GM12872 (cell line): ENCODE results near the gene XCL2.

ENCODE experiments used
- CTCF ChIP-seq: IDR thresholded peaks from 3 replicates; pipeline ENCODE4 v1.5.1; 2011; ENCODE audit warnings: low read depth, mild to moderate bottlenecking, low read length, moderate library complexity; ENCODE audit not compliant: insufficient read depth

XCL2 gene

GRCh38 chr1:168507231-168507630, 36.6 kb downstream of the XCL2 start:
- TF ChIP-seq CTCF = no peak

- no peak for TF ChIP-seq CTCF
Observed at GRCh38 chr1:168506204-168506819, 37.5 kb downstream of the XCL2 start.

GRCh38 chr1:168505006-168505405, 38.8 kb downstream of the XCL2 start:
- no peak for TF ChIP-seq CTCF

- no peak for TF ChIP-seq CTCF
Observed at GRCh38 chr1:168504064-168504837, 39.5 kb downstream of the XCL2 start.

GRCh38 chr1:168499688-168500049, 44.1 kb downstream of the XCL2 start:
- TF ChIP-seq CTCF = no peak

- TF ChIP-seq CTCF = no peak
Observed at GRCh38 chr1:168498956-168499687, 44.7 kb downstream of the XCL2 start.

- no peak for TF ChIP-seq CTCF
Observed at GRCh38 chr1:168498159-168498631, 45.6 kb downstream of the XCL2 start.
